ENCODE results near the gene PLK3. TPM values are rescaled to one million over a fixed set of nuclear protein-coding genes. Genes with fewer than 3 reads are reported as not detected.

Gene PLK3
- total and polyA plus RNA-seq, 10 of the 15 experiments (the other 5 are each of a cell fraction or from before 2014, with no cell fraction given): 1.5 to 23.2 (median 12.1) TPM

GRCh38 chr1:44803062-44803311 lies 2.8 kb downstream of the PLK3 start:
- no peak overlapping the region for H3K4me3 ChIP-seq
- POLR2A ChIA-PET: interaction anchor here (1.2 to 6.9 kb wide), 4 partner anchors 11 to 81 kb away, joined by 3 to 56 read pairs (median 4); no protein-coding TSS in a partner anchor
- TF ChIP-seq SMARCA5 (IDR thresholded peaks at IDR 0.05) (no peak), PRDM15 (CRISPR knock-in tag; IDR thresholded peaks at IDR 0.05) (no peak), ASH2L (IDR thresholded peaks at IDR 0.05; ENCODE audit: borderline replicate concordance, low read depth) (no peak), REST (IDR thresholded peaks at IDR 0.05; ENCODE audit: low read depth, low read length) (no peak), HSF1 (IDR thresholded peaks at IDR 0.05; ENCODE audit: low read depth, low read length) (no peak), RAD21 (IDR thresholded peaks at IDR 0.05; ENCODE audit: insufficient read depth, low read depth, low read length) (no peak), NFIC (IDR thresholded peaks at IDR 0.05; ENCODE audit: low read depth, low read length) (no peak), ZBTB4 (CRISPR knock-in tag; IDR thresholded peaks at IDR 0.05) (no peak), TCF7 (IDR thresholded peaks at IDR 0.05; ENCODE audit: borderline replicate concordance) (no peak), ZNF622 (IDR thresholded peaks at IDR 0.05) (no peak), RFX5 (IDR thresholded peaks at IDR 0.05; ENCODE audit: low read depth, low read length) (no peak), PAX8 (IDR thresholded peaks at IDR 0.05) (no peak), RBBP5 (conservative IDR thresholded peaks at IDR 0.05) (no peak), MAX (IDR thresholded peaks at IDR 0.05; ENCODE audit: low read depth, low read length) (no peak)

More at GRCh38 chr1:44803062-44803311, 2.8 kb downstream of the PLK3 start:
- Histone ChIP-seq H3K27ac (ENCODE audit: control insufficient read depth, insufficient read depth) (no peak overlapping the region), H3K9ac (ENCODE audit: control insufficient read depth, insufficient read depth, low read length) (no peak overlapping the region), H3K27me3 (replicated peaks in 1 of 2; ENCODE audit: control insufficient read depth in 2 of 2, insufficient read depth in 2 of 2, low read length in 1 of 2) (no peaks in the 10 kb centered on the region), H2AFZ (ENCODE audit: control insufficient read depth, low read depth, low read length) (no peak overlapping the region), H3K4me1 (ENCODE audit: control insufficient read depth, insufficient read depth, low read length) (peaks cover 30% of the 10 kb centered on the region), H3K36me3 (ENCODE audit: control insufficient read depth in 2 of 2, insufficient read depth in 2 of 2, low read length in 1 of 2) (peaks cover 6 to 9% of the 10 kb centered on the region in 2 experiments), H3K4me2 (ENCODE audit: control insufficient read depth, insufficient read depth) (no peak overlapping the region; the same call in 1 of the 2 replicates), H3K79me2 (ENCODE audit: control insufficient read depth, insufficient read depth, low read length) (peaks cover 21% of the 10 kb centered on the region), H4K20me1 (ENCODE audit: control insufficient read depth, insufficient read depth) (no peaks in the 10 kb centered on the region), H3K9me3 (replicated peaks; ENCODE audit: control insufficient read depth, insufficient read depth, low read length) (no peaks in the 10 kb centered on the region)
- no peak for ATAC-seq
- ChIA-PET RAD21 (ENCODE audit: unreplicated experiment) (no interaction called here), SMC1A (ENCODE audit: uncharacterized antibody, unreplicated experiment) (no interaction called here), CTCF (no interaction called here)
- no peak for DNase-seq (ENCODE audit: low read depth, low spot score)
- no TSS peak for BruUV-seq (replicated peaks)
- no peak for FAIRE-seq
- in situ Hi-C loops (cut with MboI): no loop called here
- 93% methylated on average over 9 of the region's 9 CpGs for WGBS (ENCODE audit: insufficient coverage, insufficient replicate concordance, low lambda C conversion rate, missing lambda C conversion rate)
- intact Hi-C loops (cut with micrococcal nuclease; ENCODE audit: unreplicated experiment): no loop called here

All from GM12878 (cell line).